ENCODE data around the gene MFRP. TPM values are rescaled to one million over a fixed set of nuclear protein-coding genes. Genes with fewer than 3 reads are reported as not detected.

MFRP gene
- total RNA-seq, 1 experiment from 2014 or later: not detected

DNA sequence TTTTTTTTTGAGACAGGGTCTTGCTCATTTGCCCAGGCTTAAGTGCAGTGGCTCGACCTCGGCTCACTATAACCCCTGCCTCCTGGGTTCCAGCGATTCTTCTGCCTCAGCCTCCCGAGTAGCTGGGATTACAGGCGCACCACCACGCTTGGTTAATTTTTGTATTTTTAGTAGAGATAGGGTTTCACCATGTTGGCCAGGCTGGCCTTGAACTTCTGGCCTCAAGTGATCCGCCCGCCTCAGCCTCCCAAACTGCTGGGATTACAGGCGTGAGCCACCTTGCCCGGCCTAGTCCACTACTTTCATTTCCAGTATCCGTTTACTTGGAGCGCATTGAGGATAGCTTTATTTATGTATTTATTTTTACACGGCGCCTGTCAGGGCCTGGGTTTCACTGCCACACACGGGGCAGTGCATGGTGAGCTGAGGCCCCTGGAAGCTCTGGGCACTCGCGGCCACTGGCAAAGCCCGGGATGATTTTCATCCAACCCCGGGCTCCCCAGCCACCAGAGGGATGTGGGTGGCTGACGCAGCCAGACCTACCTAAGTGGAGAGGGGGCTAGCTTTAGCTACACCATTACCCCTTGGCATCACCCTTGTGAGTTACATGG is 23.5 kb downstream of the MFRP start:
- Histone ChIP-seq H3K4me3 (ENCODE audit: low read length) (no peak overlapping the region), H3F3A (ENCODE audit: low read length, unreplicated experiment) (no peaks in the 10 kb centered on the region), H3K27me3 (ENCODE audit: low read length) (no peaks in the 10 kb centered on the region), H3K4me1 (ENCODE audit: insufficient read depth, low read length) (peaks cover 27% of the 10 kb centered on the region), H4K20me1 (ENCODE audit: low read length) (no peaks in the 10 kb centered on the region), H3K36me3 (ENCODE audit: low read depth, low read length) (no peaks in the 10 kb centered on the region), H3K9ac (ENCODE audit: low read length) (no peak overlapping the region), H3K27ac (ENCODE audit: low read length) (no peak overlapping the region), H3K9me2 (replicated peaks; ENCODE audit: low read length) (no peaks in the 10 kb centered on the region), H3K4me2 (ENCODE audit: low read length) (no peak overlapping the region), H3K79me2 (ENCODE audit: low read length) (no peaks in the 10 kb centered on the region), H2AFZ (ENCODE audit: low read length) (peak overlapping the region; percentile 97; the same call in 1 of the 2 replicates), H3K9me3 (ENCODE audit: low read length) (no peaks in the 10 kb centered on the region)
- CTCF ChIA-PET: interaction anchor here (0.6 to 1.6 kb wide), 2 partner anchors 15 to 17 kb away, joined by 3 to 21 read pairs; no protein-coding TSS in a partner anchor
- no peak for ATAC-seq
- POLR2A ChIA-PET (ENCODE audit: unreplicated experiment): interaction anchor here (0.5 kb wide), 1 partner anchor 1072 kb away, joined by 7 read pairs; no protein-coding TSS in a partner anchor
- no TSS peak for BruUV-seq (replicated peaks)
- no peak for TF ChIP-seq EZH2phosphoT487 (IDR thresholded peaks at IDR 0.05; ENCODE audit: borderline replicate concordance, low read length)
- TF ChIP-seq, protein P1, sequence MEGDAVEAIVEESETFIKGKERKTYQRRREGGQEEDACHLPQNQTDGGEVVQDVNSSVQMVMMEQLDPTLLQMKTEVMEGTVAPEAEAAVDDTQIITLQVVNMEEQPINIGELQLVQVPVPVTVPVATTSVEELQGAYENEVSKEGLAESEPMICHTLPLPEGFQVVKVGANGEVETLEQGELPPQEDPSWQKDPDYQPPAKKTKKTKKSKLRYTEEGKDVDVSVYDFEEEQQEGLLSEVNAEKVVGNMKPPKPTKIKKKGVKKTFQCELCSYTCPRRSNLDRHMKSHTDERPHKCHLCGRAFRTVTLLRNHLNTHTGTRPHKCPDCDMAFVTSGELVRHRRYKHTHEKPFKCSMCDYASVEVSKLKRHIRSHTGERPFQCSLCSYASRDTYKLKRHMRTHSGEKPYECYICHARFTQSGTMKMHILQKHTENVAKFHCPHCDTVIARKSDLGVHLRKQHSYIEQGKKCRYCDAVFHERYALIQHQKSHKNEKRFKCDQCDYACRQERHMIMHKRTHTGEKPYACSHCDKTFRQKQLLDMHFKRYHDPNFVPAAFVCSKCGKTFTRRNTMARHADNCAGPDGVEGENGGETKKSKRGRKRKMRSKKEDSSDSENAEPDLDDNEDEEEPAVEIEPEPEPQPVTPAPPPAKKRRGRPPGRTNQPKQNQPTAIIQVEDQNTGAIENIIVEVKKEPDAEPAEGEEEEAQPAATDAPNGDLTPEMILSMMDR (conservative IDR thresholded peaks at IDR 0.05; ENCODE audit: low read depth, low read length): no peak
- intact Hi-C loops (cut with micrococcal nuclease): loop anchor here (1.0 to 10.0 kb wide), 3 partner anchors 11 to 158 kb away; partner anchors contain the start of genes CBL, NLRX1 and RNF26
- no peak for DNase-seq

DNA sequence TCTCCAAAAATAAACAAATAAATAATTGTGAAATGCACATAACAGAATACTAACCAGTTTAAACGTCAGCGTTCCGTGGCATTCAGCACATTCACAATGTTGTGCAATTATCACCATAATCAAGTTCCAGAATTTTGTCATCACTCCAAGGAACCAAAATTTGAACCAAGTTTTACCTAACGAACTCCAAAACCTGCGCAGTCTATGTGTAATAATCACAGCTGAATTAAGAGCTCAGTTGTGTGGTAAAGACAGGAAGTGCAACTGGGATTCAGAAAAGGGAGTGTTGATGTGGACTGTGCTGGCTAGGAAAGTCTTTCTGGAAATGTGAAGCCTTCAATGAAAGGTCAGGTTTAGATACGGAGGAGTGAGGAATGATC is 24.2 kb downstream of the MFRP start:
- CTCF ChIA-PET: interaction anchor here (0.6 to 1.6 kb wide), 5 partner anchors 16 to 257 kb away, joined by 3 to 21 read pairs (median 3); no protein-coding TSS in a partner anchor
- BruUV-seq (replicated peaks): no TSS peak
- POLR2A ChIA-PET (ENCODE audit: unreplicated experiment): interaction anchor here (0.5 to 0.6 kb wide), 2 partner anchors 14 to 1073 kb away, joined by 5 to 7 read pairs; no protein-coding TSS in a partner anchor

More for the DNA sequence above, 24.2 kb downstream of the MFRP start:
- TF ChIP-seq EZH2phosphoT487 (IDR thresholded peaks at IDR 0.05; ENCODE audit: borderline replicate concordance, low read length) (no peak), EZH2 (IDR thresholded peaks at IDR 0.05; ENCODE audit: low read length, unreplicated experiment) (no peak)
- TF ChIP-seq, protein P1 (conservative IDR thresholded peaks at IDR 0.05; ENCODE audit: low read depth, low read length): no peak
- Histone ChIP-seq H3K36me3 (ENCODE audit: low read depth, low read length) (no peaks in the 10 kb centered on the region), H3K79me2 (ENCODE audit: low read length) (no peaks in the 10 kb centered on the region), H3K9me3 (ENCODE audit: low read length) (no peaks in the 10 kb centered on the region), H3K27ac (ENCODE audit: low read length) (no peak overlapping the region), H3F3A (ENCODE audit: low read length, unreplicated experiment) (no peaks in the 10 kb centered on the region), H3K4me1 (ENCODE audit: insufficient read depth, low read length) (peaks cover 34% of the 10 kb centered on the region), H4K20me1 (ENCODE audit: low read length) (no peaks in the 10 kb centered on the region), H3K4me2 (ENCODE audit: low read length) (peak overlapping the region; percentile 91), H3K4me3 (ENCODE audit: low read length) (peak overlapping the region; percentile 68), H3K9me2 (replicated peaks; ENCODE audit: low read length) (no peaks in the 10 kb centered on the region), H3K27me3 (ENCODE audit: low read length) (no peaks in the 10 kb centered on the region), H2AFZ (ENCODE audit: low read length) (peak overlapping the region; percentile 97), H3K9ac (ENCODE audit: low read length) (peak overlapping the region; percentile 13; the same call in 1 of the 2 replicates)
- ATAC-seq: peak; percentile 34
- intact Hi-C loops (cut with micrococcal nuclease): loop anchor here (5.0 to 10.0 kb wide), 2 partner anchors 115 to 158 kb away; partner anchors contain the start of genes CBL and NLRX1
- DNase-seq: peak; percentile 48
